Spleen (tissue), 11 donors: ENCODE measurements around the gene SLC44A4. TPM values are rescaled to one million over a fixed set of nuclear protein-coding genes. Genes with fewer than 3 reads are reported as not detected.

Experiments used
- DNase-seq: peaks from one replicate; pipeline ENCODE4 v3.0.0-alpha.2; 2020
- H3K27ac ChIP-seq, 8 donors: fragments of 200-600 bp; sonication (generic) in 7 of 8; 1 replicate in 4 of 8; 2 replicates in 4 of 8; pipeline versions ENCODE4 v1.5.0 to v1.8.0; 2016 to 2021; ENCODE audit warnings: inconsistent platforms in 4 of 8, mild to moderate bottlenecking in 4 of 8, moderate library complexity in 1 of 8
- H3K27me3 ChIP-seq, 7 donors: fragments of 200-600 bp; sonication (generic) in 6 of 7; replicated peaks in 1 of 7; 1 replicate in 4 of 7; 2 replicates in 3 of 7; pipeline versions ENCODE4 v1.5.0 to v1.8.0; 2016 to 2021; ENCODE audit warnings: inconsistent platforms in 3 of 7, mild to moderate bottlenecking in 1 of 7
- H3K36me3 ChIP-seq, 6 donors: fragments of 200-600 bp; sonication (generic) in 5 of 6; 1 replicate in 4 of 6; 2 replicates in 2 of 6; pipeline versions ENCODE4 v1.5.0 to v1.8.0; 2016 to 2021; ENCODE audit warnings: inconsistent platforms in 2 of 6
- H3K4me1 ChIP-seq, 6 donors: fragments of 200-600 bp; sonication (generic) in 5 of 6; 1 replicate in 3 of 6; 2 replicates in 3 of 6; pipeline versions ENCODE4 v1.5.0 to v1.8.0; 2016 to 2021; ENCODE audit warnings: inconsistent platforms in 3 of 6
- H3K4me3 ChIP-seq, 8 donors: fragments of 200-600 bp; sonication (generic) in 7 of 8; 1 replicate in 4 of 8; 2 replicates in 4 of 8; pipeline versions ENCODE4 v1.5.0 to v1.8.0; 2016 to 2021; ENCODE audit warnings: inconsistent platforms in 4 of 8, mild to moderate bottlenecking in 4 of 8, moderate library complexity in 2 of 8
- H3K9me3 ChIP-seq, 8 donors: fragments of 200-600 bp; sonication (generic) in 7 of 8; 1 replicate in 4 of 8; 2 replicates in 4 of 8; pipeline versions ENCODE4 v1.5.0 to v1.8.0; 2016 to 2021; ENCODE audit warnings: inconsistent platforms in 4 of 8
- POLR2A ChIP-seq, 3 donors: fragments of 450-650 bp; IDR thresholded peaks; one replicate each; pipeline ENCODE4 v1.5.1; 2017; ENCODE audit warnings: antibody characterized with exemption in 3 of 3, mild to moderate bottlenecking in 1 of 3
- POLR2AphosphoS5 ChIP-seq, 3 donors: sonication (generic); formaldehyde crosslinking; IDR thresholded peaks; one replicate each; pipeline ENCODE4 v1.5.1; 2017; ENCODE audit warnings: antibody characterized with exemption in 3 of 3
- WGBS, 5 donors: extraction: QIAGEN DNeasy Blood & Tissue Kit in 3 of 5; methylation state at CpG; one replicate each; pipeline versions ENCODE4 v1.1.5 to v1.1.7; 2013 to 2018; 5-methylcytosine and 5-hydroxymethylcytosine counted together
- intact Hi-C: fragments of 100-400 bp; cut with DNase I; formaldehyde crosslinking; loops from one replicate; pipeline ENCODE4 v1.15.0; 2023; ENCODE audit warnings: low total_unique reads
- polyA plus RNA-seq, 3 donors: library from polyadenylated mRNA; stranded (reverse); fragments of 200-250 nt; gene quantifications; one replicate each; pipeline ENCODE4 v1.2.1, GENCODE V29; 2013
- total RNA-seq, 7 donors: library from RNA; depleted of rRNA in 3 of 7; stranded (reverse); fragments of >200 nt in 3 of 7; fragmentation: NEBNext Ultra II Directional in 4 of 7; extraction: Animal tissue kit (Norgen Biotek cat#: 25700) in 4 of 7; gene quantifications; one replicate each; pipeline versions ENCODE4 v1.1.0 to v1.2.1, GENCODE V29; 2016 to 2021
- TF ChIP-seq, protein P1 (sequence below), 11 experiments: fragments of 200-600 bp in 7 of 11; fragments of 450-650 bp in 4 of 11; sonication (generic) in 4 of 11; IDR thresholded peaks in 8 of 11; conservative IDR thresholded peaks in 3 of 11; 1 replicate in 7 of 11; 2 replicates in 4 of 11; pipeline versions ENCODE4 v1.4.0 to v1.8.0; 2016 to 2021; ENCODE audit warnings: antibody characterized with exemption in 11 of 11, inconsistent platforms in 4 of 11, mild to moderate bottlenecking in 1 of 11
- donor health status: healthy with polysubstance abuse.
- donor health status: DM: no; HTN: no; CAD: no; lungs with moderate emphysema.
- donor health status: DM: no; HTN: no; CAD: no.
- donor health status: Bipolar disorder and iron deficiency.
- donor health status: healthy.
- donor health status: DM: no; HTN: no; CAD: no.
- donor health status: DM: yes; HTN: yes; CAD: no.

The SLC44A4 gene
- total and polyA plus RNA-seq, 10 donors = 0.20 to 5.9 (median 2.6) TPM

DNA sequence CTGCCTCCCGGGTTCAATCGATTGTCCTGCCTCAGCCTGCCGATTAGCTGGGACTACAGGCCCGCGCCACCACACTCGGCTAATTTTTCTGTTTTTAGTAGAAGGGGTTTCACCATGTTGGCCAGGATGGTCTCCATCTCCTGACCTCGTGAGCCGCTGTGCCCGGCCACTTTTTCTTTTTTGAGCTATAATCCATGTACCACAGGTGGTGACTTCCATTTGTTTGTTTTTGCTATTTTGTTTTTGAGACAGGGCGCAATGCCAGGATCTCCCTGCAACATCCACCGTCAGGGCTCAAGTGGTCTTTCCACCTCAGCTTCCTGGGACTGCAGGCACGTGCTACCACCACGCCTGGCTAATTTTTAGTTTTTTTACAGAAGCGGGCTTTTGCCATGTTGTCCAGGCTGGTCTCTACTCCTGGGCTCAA is 42.7 kb downstream of the SLC44A4 start:
- peaks cover 45 to 80% (median 75%) of the 10 kb centered on the region in 6 donors for H3K4me1 ChIP-seq
- intact Hi-C loops = no loop called here
- DNase-seq = peak; percentile 56

DNA sequence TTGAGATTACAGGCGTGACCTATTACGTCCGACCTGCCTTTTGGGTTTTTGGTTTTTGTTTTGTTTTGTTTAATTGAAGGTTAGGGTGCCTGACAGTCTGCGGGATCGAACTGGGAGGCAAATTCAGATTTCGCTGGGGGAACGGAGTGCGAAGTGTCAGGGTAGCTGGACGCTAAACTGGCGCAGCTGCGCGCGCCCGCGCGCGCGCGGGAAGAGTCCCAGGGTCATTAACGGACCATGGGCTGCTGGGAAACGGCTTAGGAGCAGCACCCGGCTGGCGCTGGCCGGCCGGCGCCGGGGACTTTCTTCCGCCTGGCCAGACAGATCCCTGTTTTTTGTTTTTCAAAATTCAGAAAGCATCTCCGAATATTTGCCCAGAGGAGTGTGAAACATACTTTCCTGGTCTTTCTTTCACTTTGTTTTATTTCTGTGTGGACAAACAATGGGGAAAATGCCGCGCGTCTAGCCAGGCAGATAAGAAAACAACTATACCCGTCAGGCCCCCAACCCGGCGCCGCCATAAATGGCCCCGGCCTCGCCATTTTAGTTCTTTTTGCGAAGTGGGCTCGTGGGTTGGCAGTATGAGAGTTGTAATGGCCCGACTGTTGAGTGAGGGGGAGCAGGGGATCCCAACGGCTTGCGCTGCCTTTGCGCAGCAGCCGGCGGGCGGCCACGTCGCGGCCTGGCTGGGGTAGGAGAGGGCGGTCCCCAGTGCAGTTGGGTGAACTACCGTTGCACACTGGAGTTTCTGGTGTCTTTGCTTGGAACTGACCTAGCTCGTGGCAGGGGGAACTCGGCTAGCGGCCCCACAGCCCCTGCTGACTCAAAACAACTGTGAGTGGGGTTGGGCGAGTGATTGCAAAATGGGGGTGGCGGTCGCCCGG is 44.2 kb downstream of the SLC44A4 start:
- H3K36me3 ChIP-seq = peaks cover 0 to 37% (median 26%) of the 10 kb centered on the region in 6 donors
- H3K4me1 ChIP-seq = peaks cover 49 to 90% (median 81%) of the 10 kb centered on the region in 6 donors
- no peaks in the 10 kb centered on the region for H3K9me3 ChIP-seq
- H3K27me3 ChIP-seq = no peaks in the 10 kb centered on the region
- DNase-seq = peak; percentile 94
- intact Hi-C loops = no loop called here
- H3K27ac ChIP-seq = peak overlapping the region; percentile 92 to 98 (median 96)
- WGBS, 5 donors = 0 to 1% (median 0%) methylated on average over 45 to 59 of the region's 59 CpGs
- H3K4me3 ChIP-seq = peak overlapping the region; percentile 71 to 92 (median 79)
- peak; percentile 82 to 90 (median 89) for TF ChIP-seq POLR2AphosphoS5 (IDR thresholded peaks at IDR 0.05)
- TF ChIP-seq, protein P1, sequence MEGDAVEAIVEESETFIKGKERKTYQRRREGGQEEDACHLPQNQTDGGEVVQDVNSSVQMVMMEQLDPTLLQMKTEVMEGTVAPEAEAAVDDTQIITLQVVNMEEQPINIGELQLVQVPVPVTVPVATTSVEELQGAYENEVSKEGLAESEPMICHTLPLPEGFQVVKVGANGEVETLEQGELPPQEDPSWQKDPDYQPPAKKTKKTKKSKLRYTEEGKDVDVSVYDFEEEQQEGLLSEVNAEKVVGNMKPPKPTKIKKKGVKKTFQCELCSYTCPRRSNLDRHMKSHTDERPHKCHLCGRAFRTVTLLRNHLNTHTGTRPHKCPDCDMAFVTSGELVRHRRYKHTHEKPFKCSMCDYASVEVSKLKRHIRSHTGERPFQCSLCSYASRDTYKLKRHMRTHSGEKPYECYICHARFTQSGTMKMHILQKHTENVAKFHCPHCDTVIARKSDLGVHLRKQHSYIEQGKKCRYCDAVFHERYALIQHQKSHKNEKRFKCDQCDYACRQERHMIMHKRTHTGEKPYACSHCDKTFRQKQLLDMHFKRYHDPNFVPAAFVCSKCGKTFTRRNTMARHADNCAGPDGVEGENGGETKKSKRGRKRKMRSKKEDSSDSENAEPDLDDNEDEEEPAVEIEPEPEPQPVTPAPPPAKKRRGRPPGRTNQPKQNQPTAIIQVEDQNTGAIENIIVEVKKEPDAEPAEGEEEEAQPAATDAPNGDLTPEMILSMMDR (IDR thresholded peaks at IDR 0.05 in 8 of 11, conservative IDR thresholded peaks at IDR 0.05 in 3 of 11) = peak in 1 of 11 experiments; percentile 16
- peak in 2 of 3 donors; percentile 9 to 66 for TF ChIP-seq POLR2A (IDR thresholded peaks at IDR 0.05)

More for the DNA sequence above, 42.7 kb downstream of the SLC44A4 start:
- peak overlapping the region; percentile 71 to 92 (median 79) for H3K4me3 ChIP-seq
- peak overlapping the region; percentile 92 to 98 (median 96) for H3K27ac ChIP-seq
- H3K9me3 ChIP-seq = no peaks in the 10 kb centered on the region
- TF ChIP-seq, protein P1 (IDR thresholded peaks at IDR 0.05 in 8 of 11, conservative IDR thresholded peaks at IDR 0.05 in 3 of 11) = no peak
- no peak for TF ChIP-seq POLR2AphosphoS5 (IDR thresholded peaks at IDR 0.05)
- TF ChIP-seq POLR2A (IDR thresholded peaks at IDR 0.05) = no peak
- 7 to 21% (median 11%) methylated on average over 14 of the region's 14 CpGs for WGBS, 5 donors
- H3K36me3 ChIP-seq = peaks cover 0 to 51% (median 41%) of the 10 kb centered on the region in 6 donors
- no peaks in the 10 kb centered on the region for H3K27me3 ChIP-seq

DNA sequence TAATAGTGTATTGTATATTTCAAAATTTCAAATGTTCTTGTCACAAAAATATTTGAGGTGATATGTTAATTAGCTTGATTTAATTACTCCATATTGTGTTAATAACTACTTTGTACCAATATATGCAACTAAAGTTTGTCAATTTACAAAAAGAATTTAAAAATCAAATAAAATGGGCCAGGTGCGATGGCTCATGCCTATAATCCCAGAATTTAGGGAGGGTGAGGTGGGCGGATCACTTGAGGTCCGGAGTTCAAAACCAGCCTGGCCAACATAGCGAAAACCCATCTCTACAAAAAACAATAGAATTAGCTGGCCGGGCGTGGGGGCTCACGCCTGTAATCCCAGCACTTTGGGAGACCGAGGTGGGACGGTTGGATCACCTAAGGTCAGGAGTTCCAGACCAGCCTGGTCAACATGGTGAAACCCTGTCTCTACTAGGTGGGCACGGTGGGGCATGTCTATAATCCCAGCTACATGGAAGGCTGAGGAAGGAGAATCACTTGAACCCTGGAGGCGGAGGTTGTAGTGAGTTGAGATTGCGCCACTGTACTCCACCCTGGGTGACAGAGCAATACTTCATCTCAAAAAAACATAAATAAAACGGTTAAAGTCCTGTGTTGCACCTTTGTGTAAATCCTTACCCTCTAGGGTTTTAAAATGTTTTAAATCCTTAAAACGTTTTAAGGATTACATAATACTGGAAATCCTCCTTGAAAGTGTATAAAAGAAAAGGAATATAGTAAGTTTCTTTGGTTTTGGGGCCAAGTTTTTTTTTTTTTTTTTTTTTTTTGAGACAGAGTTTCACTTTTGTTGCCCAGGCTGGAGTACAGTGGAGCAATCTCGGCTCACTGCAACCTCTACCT is 47.2 kb downstream of the SLC44A4 start:
- H3K27me3 ChIP-seq = no peaks in the 10 kb centered on the region
- peaks cover 31 to 65% (median 56%) of the 10 kb centered on the region in 6 donors for H3K4me1 ChIP-seq
- H3K4me3 ChIP-seq = peak overlapping the region in 5 of 8 donors; percentile 47 to 82 (median 53)
- peak; percentile 76 for DNase-seq
- H3K36me3 ChIP-seq = peaks cover 0 to 6% (median 0%) of the 10 kb centered on the region in 6 donors
- no peak for TF ChIP-seq POLR2AphosphoS5 (IDR thresholded peaks at IDR 0.05)
- TF ChIP-seq, protein P1 (IDR thresholded peaks at IDR 0.05 in 8 of 11, conservative IDR thresholded peaks at IDR 0.05 in 3 of 11) = no peak
- TF ChIP-seq POLR2A (IDR thresholded peaks at IDR 0.05) = no peak
- H3K27ac ChIP-seq = peak overlapping the region in 7 of 8 donors; percentile 94 to 98 (median 96)
- WGBS, 5 donors = 73 to 90% (median 82%) methylated on average over 15 of the region's 15 CpGs
- H3K9me3 ChIP-seq = no peaks in the 10 kb centered on the region
- intact Hi-C loops = no loop called here
